Measurements from ENCODE around the gene PRKAR1B.

Gene PRKAR1B

DNA sequence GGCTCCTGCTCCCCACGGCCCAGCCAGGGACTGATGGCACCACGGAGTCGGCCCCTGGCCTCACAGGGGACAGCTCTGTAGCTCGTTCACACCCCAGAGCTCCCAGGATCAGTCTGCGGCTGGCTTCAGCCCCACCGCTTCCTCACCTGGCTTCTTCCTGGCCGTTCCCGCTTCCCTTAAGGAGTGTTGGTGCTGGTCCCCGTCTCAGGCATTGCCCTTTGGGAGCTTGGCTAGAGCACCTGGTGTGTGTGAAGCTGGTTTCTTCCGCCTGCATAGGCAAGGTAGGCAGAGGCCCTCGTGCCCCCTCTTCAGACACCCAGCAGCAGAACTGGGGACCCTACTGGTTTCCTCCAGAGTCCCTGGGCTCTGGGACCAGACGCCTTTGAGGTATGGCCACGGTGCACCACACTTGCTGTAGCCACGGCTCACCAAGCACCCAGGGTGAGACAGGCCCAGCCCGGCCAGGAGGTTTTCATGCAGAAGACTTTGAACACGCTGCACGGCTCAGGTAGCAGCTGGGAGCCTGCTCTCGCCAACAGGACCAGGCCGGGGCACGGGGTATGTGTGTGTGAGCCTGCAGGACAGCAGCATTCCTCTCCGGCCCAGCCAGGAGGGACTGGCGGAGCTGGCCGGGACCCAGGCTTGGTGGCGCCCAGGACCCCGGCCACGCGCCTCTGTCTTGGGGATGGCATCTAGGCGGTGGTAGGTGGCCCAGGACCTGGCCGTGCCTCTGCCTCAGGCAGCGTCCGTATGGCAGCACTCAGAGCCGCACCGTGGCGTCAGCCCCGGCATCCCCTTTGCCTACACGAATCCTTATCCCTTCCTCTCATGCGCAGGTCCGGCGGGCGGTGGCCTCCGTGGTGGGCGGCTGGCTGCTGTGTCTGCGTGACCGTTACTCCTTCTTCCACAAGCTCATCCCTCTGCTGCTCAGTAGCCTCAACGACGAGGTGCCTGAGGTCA is 13.2 kb upstream of the PRKAR1B start:
- no peak for DNase-seq

DNA sequence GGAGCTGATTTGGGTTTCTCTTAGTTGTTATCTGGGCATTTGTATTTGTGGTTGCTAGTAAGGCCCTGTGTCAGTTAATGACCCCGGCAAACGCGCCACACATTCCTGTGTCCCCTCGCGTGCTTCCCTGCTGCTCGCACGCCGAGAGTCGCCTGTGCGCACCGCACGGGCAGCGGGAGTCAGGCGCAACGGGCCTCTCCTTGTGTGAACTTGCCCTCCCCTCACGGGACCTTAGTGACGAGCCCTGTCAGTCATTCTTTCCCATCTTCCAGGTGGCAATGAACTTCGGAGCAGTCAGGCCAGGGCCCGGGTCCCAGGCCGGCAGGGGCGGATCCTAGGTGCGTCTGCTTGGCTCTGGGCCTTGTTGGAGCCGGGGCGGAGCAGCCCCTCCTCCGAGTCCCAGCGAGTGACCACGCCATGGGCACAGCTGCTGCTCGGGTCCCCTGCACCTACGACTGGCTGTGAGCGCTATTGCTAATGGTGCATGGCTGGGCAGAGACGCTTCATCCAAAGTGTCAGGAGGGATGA is 12.4 kb upstream of the PRKAR1B start:
- no peak for DNase-seq

DNA sequence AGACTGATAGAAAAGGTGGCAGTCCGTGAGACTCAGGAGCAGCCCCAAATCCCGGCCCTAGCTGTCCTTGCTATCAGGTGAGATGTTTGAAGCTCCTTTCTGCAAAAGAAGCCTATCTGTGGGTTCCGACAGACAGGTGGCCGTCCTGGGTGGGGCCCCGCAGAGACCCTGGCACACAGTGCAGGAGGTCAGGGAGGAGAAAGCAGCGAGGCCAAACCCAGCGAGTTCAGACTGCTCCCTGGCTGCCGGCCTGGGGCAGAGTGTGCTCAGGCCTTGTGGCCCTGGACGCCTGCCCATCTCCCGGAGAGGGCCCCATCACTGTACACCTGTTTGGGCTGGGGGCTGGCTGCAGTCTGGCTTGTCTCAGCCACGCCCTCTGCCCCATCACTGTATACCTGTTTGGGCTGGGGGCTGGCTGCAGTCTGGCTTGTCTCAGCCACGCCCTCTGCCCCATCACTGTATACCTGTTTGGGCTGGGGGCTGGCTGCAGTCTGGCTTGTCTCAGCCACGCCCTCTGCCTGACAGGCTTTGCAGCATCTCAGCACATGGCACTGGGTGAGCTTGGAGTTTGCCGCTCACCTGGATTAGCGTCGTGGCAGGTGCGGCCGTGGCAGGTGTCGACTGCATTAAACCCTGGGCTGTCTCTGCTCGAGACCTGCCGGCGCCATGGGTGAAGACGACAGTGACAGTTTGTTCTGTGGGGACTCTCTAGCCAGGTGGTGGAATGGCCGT is 11.8 kb upstream of the PRKAR1B start:
- DNase-seq, result no peak

- DNase-seq, result no peak
Measured at GRCh38 chr7:738241-738640, 11.2 kb upstream of the PRKAR1B start.

GRCh38 chr7:734808-735207 is 7.7 kb upstream of the PRKAR1B start:
- DNase-seq, result no peak

DNA sequence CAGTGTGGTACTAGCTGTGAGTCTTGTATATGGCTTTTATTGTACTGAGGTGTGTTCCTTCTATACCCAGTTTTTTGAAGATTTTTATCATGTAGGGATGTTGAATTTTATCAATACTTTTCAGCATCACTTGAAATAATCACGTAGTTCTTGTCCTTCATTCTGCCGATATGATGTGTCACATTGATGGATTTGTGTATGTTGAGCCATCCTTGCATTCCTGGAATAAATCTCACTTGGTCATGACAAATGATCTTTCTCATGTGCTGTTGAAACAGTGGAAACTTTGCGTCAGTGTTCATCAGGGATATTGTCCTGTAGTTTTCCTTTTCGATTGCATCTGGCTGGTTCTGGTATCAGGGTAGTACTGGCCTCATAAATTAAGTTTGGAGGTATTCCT is 7.1 kb upstream of the PRKAR1B start:
- DNase-seq, result no peak

GRCh38 chr7:732556-732955 is 5.5 kb upstream of the PRKAR1B start:
- DNase-seq, result no peak

DNA sequence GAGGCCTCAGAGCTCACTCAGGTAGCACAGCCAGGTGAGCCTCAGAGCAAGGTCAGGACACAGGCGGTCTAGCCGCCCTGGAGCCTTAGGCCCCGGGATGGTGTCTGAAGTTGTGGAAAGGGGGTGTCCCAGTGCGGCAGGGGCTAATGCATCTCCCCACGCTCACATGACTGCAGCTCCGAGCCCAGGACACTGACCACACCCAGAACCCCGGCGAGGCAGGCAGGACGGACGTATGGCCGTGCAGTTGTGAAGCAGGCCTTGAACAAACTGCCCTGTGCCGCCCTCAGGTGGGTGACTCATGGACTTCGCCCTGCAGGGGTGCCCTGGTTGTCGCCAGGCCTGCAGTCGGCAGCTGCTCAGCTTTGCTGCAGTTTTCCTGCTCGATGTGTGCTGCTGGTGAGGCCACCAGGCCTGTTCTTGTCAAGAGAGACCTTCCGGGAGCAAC is 5.0 kb upstream of the PRKAR1B start:
- no peak for DNase-seq

DNA sequence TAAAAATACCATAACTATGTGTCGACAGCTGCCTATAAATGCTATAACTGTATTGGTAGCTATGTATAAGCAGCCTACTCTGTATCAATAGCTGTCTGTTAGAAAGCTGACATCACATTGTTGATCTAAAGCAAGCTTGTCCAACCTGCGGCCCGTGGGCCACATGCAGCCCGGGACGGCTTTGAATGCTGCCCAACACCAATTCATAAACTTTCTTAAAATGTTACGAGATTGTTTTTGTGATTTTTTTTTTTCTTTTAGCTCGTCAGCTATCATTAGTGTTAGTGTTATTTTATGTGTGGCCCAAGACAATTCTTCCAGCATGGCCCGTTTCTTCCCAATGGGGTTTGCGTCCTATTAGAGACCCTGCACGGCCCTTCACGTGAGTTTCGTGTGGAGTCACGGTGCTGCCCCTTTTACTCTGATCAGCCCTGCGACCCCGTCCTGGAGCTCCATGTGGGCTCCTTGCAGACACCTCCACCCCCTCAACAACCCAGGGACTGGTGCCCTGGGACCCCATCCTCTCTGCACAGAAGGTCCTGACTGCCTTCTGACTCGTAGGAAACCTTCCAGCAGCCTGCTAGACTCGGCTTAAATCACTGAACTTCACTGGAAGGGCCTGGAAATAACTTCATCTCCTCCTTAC is 4.5 kb upstream of the PRKAR1B start:
- DNase-seq, result no peak

DNA sequence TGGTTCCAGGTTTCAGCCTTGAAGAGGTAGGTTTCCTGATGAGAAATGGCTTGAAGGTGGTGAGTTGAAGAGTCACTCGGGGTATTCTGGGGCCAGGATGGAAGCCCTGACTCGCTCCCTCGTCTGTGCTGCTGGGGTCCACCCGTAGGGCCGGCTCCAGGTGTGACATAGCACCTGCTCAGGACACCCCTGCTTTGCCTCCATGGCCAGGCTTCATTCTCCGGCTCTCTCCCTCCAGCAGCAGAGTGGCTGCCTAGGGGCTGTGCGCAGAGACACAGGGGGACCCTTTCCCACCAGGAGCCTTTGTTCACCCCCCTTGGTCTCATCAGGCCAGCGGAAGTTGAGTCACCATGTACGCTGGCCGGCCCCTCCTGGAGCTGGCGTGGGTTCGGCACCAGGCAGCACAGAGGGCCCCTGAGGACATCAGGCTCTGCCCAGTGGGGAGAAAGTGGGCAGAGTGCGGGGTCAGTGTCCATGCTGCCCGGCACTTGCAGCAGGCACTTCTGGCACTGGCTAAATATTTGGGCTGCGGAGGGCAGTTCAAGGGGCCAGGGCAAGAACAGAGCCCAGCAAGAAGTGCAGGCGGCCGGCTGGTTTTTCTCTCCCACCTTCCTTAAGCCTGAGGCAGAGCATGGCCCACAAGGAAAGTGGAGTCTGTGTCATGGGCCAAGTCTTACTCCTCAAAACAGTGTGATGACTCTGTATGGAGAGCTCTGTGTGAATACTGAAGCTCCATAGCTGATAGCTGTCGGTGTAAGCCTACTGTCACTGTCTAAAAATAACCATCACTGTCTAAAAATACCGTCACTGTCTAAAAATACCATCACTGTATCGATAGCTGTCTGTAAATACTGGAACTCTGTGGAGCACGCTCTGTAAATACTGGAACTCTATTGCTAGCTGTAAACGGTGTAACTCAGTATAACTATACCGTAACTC is 3.7 kb upstream of the PRKAR1B start:
- DNase-seq, result no peak

GRCh38 chr7:729140-730000 is 2.3 kb upstream of the PRKAR1B start:
- DNase-seq, result no peak

DNA sequence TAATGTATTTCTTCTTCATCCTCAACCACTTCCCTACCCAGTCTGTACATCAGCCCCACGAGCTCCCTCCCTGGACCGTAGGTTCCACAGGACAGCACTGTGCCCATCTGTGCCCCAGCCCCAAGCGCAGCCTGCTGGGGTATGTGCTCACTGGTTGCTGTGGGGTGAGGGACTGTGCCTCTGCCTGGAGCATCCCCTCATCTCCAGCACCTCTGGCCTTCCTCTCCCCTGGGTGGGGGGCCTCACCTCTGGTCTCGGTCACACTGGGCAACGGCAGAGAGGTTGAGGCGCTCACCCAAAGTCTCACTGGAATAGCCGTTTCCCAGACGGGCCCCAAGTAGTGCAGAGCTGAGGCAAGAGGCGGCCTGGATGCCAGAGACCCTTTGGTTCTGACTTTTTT is 1.5 kb upstream of the PRKAR1B start:
- no peak for DNase-seq

- no peak for DNase-seq
Measured at GRCh38 chr7:727806-728460, 852 bp upstream of the PRKAR1B start.

DNA sequence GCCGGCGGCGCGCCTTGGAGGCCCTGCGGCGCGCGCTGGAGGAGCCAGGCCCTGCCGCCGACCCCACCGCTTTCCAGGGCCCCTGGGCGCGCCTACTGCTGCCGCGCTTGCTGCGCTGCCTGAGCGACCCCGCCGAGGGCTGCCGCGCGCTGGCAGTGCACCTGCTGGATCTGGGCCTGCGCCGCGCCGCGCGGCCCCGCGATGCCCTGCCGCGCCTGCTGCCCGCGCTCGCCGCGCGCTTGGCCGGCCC is 302 bp downstream of the PRKAR1B start:
- DNase-seq, result peak; percentile 23

DNA sequence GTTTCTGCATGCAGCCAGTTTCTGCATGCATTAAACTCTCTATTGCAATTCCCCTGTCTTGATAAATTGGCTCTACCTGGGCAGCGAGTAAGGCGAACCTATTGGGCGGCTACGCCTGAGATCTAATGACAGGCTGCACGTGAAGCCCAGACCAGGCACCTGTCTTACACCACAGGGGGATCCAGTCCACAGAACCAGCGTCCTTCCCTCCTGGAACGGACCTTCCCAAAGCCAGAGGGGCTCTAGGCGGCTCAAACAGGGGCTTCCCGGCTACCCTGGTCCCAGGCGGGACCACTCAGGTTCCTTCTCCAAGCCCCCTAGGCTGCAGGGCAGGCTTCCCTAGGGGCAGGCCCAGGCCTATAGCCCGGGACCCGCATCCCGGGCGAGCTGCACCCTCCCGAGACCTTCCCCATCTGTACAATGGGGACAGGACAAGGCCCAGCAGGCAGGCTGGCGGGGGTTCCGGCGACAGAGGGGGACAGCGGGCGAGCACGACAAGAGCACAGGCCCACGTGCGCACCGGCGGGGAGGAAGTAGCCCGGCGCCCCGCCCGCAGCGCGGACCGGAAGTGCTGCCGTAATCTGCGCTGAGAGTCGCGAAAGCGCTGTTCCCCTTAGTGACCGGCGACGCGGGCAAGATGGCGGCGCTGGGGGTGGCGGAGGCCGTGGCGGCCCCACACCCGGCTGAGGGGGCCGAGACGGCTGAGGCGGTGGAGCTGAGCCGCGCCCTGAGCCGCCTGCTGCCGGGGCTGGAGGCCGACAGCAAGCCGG is 812 bp downstream of the PRKAR1B start, which contains the start of gene DNAAF5:
Gene DNAAF5 (plus strand): TSS at position 616 of the 770 bp plus-strand sequence. CDS start 22 bp downstream, at position 638.
- DNase-seq, result peak; percentile 94

- DNase-seq, result no peak
Measured at GRCh38 chr7:725223-726005, 1.7 kb downstream of the PRKAR1B start.

- DNase-seq, result no peak
Measured at GRCh38 chr7:724298-724697, 2.8 kb downstream of the PRKAR1B start.

DNA sequence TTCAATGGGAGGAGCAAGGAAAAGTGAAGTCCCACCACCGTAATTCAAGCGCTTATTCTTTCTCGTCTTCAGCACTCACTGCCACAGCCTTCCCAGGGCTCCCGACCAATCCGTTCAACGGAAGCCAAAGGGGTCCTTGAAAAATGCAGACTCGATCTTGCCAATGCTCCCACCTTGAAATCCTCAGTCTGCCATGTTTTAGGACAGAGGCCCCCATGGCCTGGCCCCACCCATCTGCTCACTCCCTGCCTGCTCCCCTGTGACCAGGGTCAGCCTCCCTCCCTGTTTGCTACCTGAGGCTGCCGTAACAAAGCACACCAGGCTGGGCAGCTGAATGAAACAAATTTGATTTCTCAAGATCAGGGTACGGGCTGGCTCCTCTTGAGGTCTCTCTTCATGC is 3.5 kb downstream of the PRKAR1B start:
- DNase-seq, result no peak

DNA sequence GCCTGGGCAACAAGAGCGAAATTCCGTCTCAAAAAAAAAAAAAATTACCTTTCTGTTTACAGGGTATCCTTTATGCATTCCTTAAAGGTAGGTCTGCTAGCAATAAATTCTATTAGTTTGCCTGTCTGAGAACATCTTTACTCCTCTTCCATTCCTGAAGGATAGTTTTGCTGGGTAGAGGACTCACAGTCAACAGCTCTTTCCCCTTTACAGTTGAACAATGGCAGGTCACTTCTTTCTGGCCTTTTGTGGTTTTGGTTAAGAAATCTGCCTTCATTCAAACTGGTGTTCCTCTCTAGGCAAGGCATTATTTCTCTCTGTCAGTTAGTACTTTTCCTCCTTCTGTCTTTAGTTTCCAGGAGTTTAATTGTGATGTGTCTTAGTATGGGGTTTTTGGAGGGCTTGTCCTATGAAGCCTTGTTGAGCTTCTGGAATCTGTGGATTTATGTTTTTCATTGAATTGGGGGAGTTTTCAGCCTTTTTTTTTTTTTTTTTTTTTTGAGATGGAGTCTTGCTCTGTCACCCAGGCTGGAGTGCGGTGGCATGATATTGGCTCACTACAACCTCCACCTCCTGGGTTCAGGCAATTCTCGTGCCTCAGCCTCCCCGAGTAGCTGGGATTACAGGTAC is 5.3 kb downstream of the PRKAR1B start:
- no peak for DNase-seq
